Activated naive CD4-positive, alpha-beta T cell treated with anti-CD3 and anti-CD28 coated beads, Interleukin-2, amount 50 U/mL, for 72 hours (primary cell): Measurements from ENCODE around the gene AFF1. TPM values are rescaled to one million over a fixed set of nuclear protein-coding genes. Genes with fewer than 3 reads are reported as not detected.
A peak's percentile ranks its signal among the peaks of the same experiment; 100 is the strongest.

Source experiments
- ATAC-seq, 2 donors: fragments of 150-1000 bp; cut with Tn5 transposase; 2 replicates each; pipeline ENCODE4 v1.10.0; 2021; ENCODE audit warnings: mild to moderate bottlenecking in 2 of 2, moderate library complexity in 2 of 2
- DNase-seq, 2 donors: peaks; one replicate each; pipeline ENCODE4 v3.0.0; 2021 to 2022; ENCODE audit warnings: low spot score in 2 of 2
- H3K27ac Mint-ChIP-seq, 2 donors: one replicate each; pipeline ENCODE4 v1.8.0; 2022; ENCODE audit warnings: mild to moderate bottlenecking in 2 of 2, mixed read lengths in 2 of 2
- H3K36me3 Mint-ChIP-seq, 2 donors: one replicate each; pipeline ENCODE4 v1.8.0; 2022; ENCODE audit warnings: mixed read lengths in 2 of 2
- H3K9me3 Mint-ChIP-seq, 2 donors: one replicate each; pipeline ENCODE4 v1.8.0; 2022; ENCODE audit warnings: mixed read lengths in 2 of 2
- total RNA-seq, 2 donors: library from RNA; stranded (reverse); gene quantifications; one replicate each; pipeline ENCODE4 v1.2.3, GENCODE V29; 2022

AFF1 gene
- total RNA-seq, 2 donors from 2014 or later: 41.5 to 71.7 TPM

- no peaks in the 10 kb centered on the region for H3K9me3 Mint-ChIP-seq
- ATAC-seq (peak; percentile 56 to 57), DNase-seq (no peak)
- peaks cover 0 to 26% of the 10 kb centered on the region in 2 donors for H3K36me3 Mint-ChIP-seq
- H3K27ac Mint-ChIP-seq: no peak overlapping the region
Measured at GRCh38 chr4:86961605-86962295, 26.9 kb downstream of the AFF1 start.

GRCh38 chr4:86963697-86964096 lies 28.9 kb downstream of the AFF1 start:
- ATAC-seq (peak; percentile 62 to 83), DNase-seq (no peak)
- peaks cover 0 to 26% of the 10 kb centered on the region in 2 donors for H3K36me3 Mint-ChIP-seq
- no peaks in the 10 kb centered on the region for H3K9me3 Mint-ChIP-seq
- no peak overlapping the region for H3K27ac Mint-ChIP-seq

- ATAC-seq: no peak
- no peak for DNase-seq
- H3K27ac Mint-ChIP-seq: peak overlapping the region in 1 of 2 donors; percentile 61
- peaks cover 0 to 13% of the 10 kb centered on the region in 2 donors for H3K36me3 Mint-ChIP-seq
- H3K9me3 Mint-ChIP-seq: no peaks in the 10 kb centered on the region
Measured at GRCh38 chr4:86965019-86965976, 30.5 kb downstream of the AFF1 start.

GRCh38 chr4:86967073-86967472 lies 32.3 kb downstream of the AFF1 start:
- no peaks in the 10 kb centered on the region for H3K36me3 Mint-ChIP-seq
- no peak overlapping the region for H3K27ac Mint-ChIP-seq
- ATAC-seq: no peak
- DNase-seq: no peak
- no peaks in the 10 kb centered on the region for H3K9me3 Mint-ChIP-seq

GRCh38 chr4:86967798-86968197 lies 33.0 kb downstream of the AFF1 start:
- ATAC-seq (no peak), DNase-seq (no peak)
- H3K36me3 Mint-ChIP-seq: no peaks in the 10 kb centered on the region
- no peak overlapping the region for H3K27ac Mint-ChIP-seq
- H3K9me3 Mint-ChIP-seq: no peaks in the 10 kb centered on the region

GRCh38 chr4:86968547-86968946 lies 33.7 kb downstream of the AFF1 start:
- Mint-ChIP-seq H3K27ac (no peak overlapping the region), H3K9me3 (no peaks in the 10 kb centered on the region), H3K36me3 (no peaks in the 10 kb centered on the region)
- ATAC-seq (no peak), DNase-seq (no peak)

- H3K9me3 Mint-ChIP-seq: no peaks in the 10 kb centered on the region
- no peaks in the 10 kb centered on the region for H3K36me3 Mint-ChIP-seq
- no peak for ATAC-seq
- DNase-seq: no peak
- no peak overlapping the region for H3K27ac Mint-ChIP-seq
Measured at GRCh38 chr4:86970447-86971354, 35.9 kb downstream of the AFF1 start.

GRCh38 chr4:86971355-86971683 lies 36.5 kb downstream of the AFF1 start:
- Mint-ChIP-seq H3K9me3 (no peaks in the 10 kb centered on the region), H3K27ac (no peak overlapping the region), H3K36me3 (no peaks in the 10 kb centered on the region)
- peak; percentile 43 to 73 for ATAC-seq
- no peak for DNase-seq

GRCh38 chr4:86972997-86973396 lies 38.2 kb downstream of the AFF1 start:
- Mint-ChIP-seq H3K36me3 (no peaks in the 10 kb centered on the region), H3K9me3 (no peaks in the 10 kb centered on the region), H3K27ac (no peak overlapping the region)
- ATAC-seq: no peak
- DNase-seq: no peak

- no peak overlapping the region for H3K27ac Mint-ChIP-seq
- ATAC-seq (no peak), DNase-seq (no peak)
- H3K36me3 Mint-ChIP-seq: no peaks in the 10 kb centered on the region
- no peaks in the 10 kb centered on the region for H3K9me3 Mint-ChIP-seq
Measured at GRCh38 chr4:86973668-86974067, 38.9 kb downstream of the AFF1 start.

- Mint-ChIP-seq H3K27ac (peak overlapping the region in 1 of 2 donors; percentile 23), H3K36me3 (no peaks in the 10 kb centered on the region)
Measured at GRCh38 chr4:86974551-86974994, 39.8 kb downstream of the AFF1 start.

GRCh38 chr4:86975927-86976326 lies 41.1 kb downstream of the AFF1 start:
- ATAC-seq (no peak), DNase-seq (no peak)
- no peaks in the 10 kb centered on the region for H3K36me3 Mint-ChIP-seq
- H3K9me3 Mint-ChIP-seq: no peaks in the 10 kb centered on the region
- no peak overlapping the region for H3K27ac Mint-ChIP-seq

More at GRCh38 chr4:86974551-86974994, 39.8 kb downstream of the AFF1 start:
- no peaks in the 10 kb centered on the region for H3K9me3 Mint-ChIP-seq
- peak; percentile 32 to 58 for ATAC-seq
- DNase-seq: no peak

- ATAC-seq: peak; percentile 59 to 67
- no peaks in the 10 kb centered on the region for H3K9me3 Mint-ChIP-seq
- no peak overlapping the region for H3K27ac Mint-ChIP-seq
- DNase-seq: no peak
- H3K36me3 Mint-ChIP-seq: peaks cover 3 to 5% of the 10 kb centered on the region in 2 donors
Measured at GRCh38 chr4:86976801-86977485, 42.1 kb downstream of the AFF1 start.

- peak; percentile 74 to 90 for ATAC-seq
- DNase-seq: no peak
- Mint-ChIP-seq H3K36me3 (peaks cover 5 to 8% of the 10 kb centered on the region in 2 donors), H3K27ac (peak overlapping the region in 1 of 2 donors; percentile 6), H3K9me3 (no peaks in the 10 kb centered on the region)
Measured at GRCh38 chr4:86977621-86978184, 42.9 kb downstream of the AFF1 start.

- H3K9me3 Mint-ChIP-seq: no peaks in the 10 kb centered on the region
- no peak overlapping the region for H3K27ac Mint-ChIP-seq
- H3K36me3 Mint-ChIP-seq: peaks cover 5 to 8% of the 10 kb centered on the region in 2 donors
- DNase-seq (no peak), ATAC-seq (no peak)
Measured at GRCh38 chr4:86978709-86979108, 43.9 kb downstream of the AFF1 start.

- peaks cover 5 to 8% of the 10 kb centered on the region in 2 donors for H3K36me3 Mint-ChIP-seq
- H3K27ac Mint-ChIP-seq: peak overlapping the region in 1 of 2 donors; percentile 4
- no peak for DNase-seq
- ATAC-seq: no peak
- H3K9me3 Mint-ChIP-seq: no peaks in the 10 kb centered on the region
Measured at GRCh38 chr4:86980230-86980629, 45.4 kb downstream of the AFF1 start.
